A549 (cell line): ENCODE results near the gene SACS.

Experiments
- ATOH8 ChIP-seq: fragments of 250-450 bp; sonication (Bioruptor Pico); IDR thresholded peaks from 2 replicates; pipeline ENCODE4 v1.5.0; 2020; ENCODE audit warnings: low read depth, mild to moderate bottlenecking, moderate library complexity
- CBX8 ChIP-seq: fragments of 200-600 bp; sonication (generic); IDR thresholded peaks from 2 replicates; pipeline ENCODE4 v1.6.1; 2016
- CTCF ChIP-seq: fragments of >200 bp; sonication (Bioruptor Twin); formaldehyde crosslinking; IDR thresholded peaks from 3 replicates; pipeline ENCODE4 v1.5.1; 2016

- TF ChIP-seq CTCF (no peak), CBX8 (no peak), ATOH8 (CRISPR knock-in tag) (no peak)
Measured at GRCh38 chr13:23450340-23451046, 17.0 kb upstream of the SACS start.
